Gastrocnemius medialis (tissue), 4 donors: Measurements from ENCODE around the gene TBL1X.

Experiments
- POLR2A ChIP-seq, 2 donors: fragments of 450-650 bp; IDR thresholded peaks; one replicate each; pipeline ENCODE4 v1.6.1; 2017; ENCODE audit warnings: antibody characterized with exemption in 2 of 2, mild to moderate bottlenecking in 2 of 2, moderate library complexity in 2 of 2
- TF ChIP-seq, protein P1 (sequence below), 5 experiments: fragments of 450-650 bp in 3 of 5; fragments of 200-600 bp in 2 of 5; sonication (generic) in 2 of 5; IDR thresholded peaks in 4 of 5; conservative IDR thresholded peaks in 1 of 5; 1 replicate in 4 of 5; 2 replicates in 1 of 5; pipeline ENCODE4 v1.5.1; 2016 to 2019; ENCODE audit warnings: antibody characterized with exemption in 5 of 5, mild to moderate bottlenecking in 3 of 5, moderate library complexity in 3 of 5

DNA sequence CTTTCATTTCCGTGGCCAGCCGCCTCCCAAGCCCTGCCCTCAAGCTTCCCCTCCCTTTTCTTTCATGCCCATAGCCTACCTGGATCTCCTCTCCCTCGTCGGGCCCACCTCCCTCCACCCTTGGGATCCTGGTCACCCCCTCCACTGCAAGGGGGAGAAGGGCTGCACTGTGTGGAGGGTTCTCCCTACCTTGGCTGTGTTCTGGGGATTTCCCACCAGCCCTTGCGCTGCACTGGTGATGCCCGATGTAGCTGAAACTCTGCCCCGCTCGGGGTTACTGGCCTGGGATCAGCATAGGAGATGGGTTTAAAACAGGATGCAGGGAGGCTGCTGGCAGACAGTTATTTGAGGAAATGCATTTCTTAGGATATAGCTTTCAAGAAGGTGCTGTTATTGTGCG is 128.9 kb downstream of the TBL1X start:
- TF ChIP-seq, protein P1, sequence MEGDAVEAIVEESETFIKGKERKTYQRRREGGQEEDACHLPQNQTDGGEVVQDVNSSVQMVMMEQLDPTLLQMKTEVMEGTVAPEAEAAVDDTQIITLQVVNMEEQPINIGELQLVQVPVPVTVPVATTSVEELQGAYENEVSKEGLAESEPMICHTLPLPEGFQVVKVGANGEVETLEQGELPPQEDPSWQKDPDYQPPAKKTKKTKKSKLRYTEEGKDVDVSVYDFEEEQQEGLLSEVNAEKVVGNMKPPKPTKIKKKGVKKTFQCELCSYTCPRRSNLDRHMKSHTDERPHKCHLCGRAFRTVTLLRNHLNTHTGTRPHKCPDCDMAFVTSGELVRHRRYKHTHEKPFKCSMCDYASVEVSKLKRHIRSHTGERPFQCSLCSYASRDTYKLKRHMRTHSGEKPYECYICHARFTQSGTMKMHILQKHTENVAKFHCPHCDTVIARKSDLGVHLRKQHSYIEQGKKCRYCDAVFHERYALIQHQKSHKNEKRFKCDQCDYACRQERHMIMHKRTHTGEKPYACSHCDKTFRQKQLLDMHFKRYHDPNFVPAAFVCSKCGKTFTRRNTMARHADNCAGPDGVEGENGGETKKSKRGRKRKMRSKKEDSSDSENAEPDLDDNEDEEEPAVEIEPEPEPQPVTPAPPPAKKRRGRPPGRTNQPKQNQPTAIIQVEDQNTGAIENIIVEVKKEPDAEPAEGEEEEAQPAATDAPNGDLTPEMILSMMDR (IDR thresholded peaks at IDR 0.05 in 4 of 5, conservative IDR thresholded peaks at IDR 0.05 in 1 of 5): no peak
- no peak for TF ChIP-seq POLR2A (IDR thresholded peaks at IDR 0.05)
